ENCODE results near the gene ANAPC2. TPM values are rescaled to one million over a fixed set of nuclear protein-coding genes. Genes with fewer than 3 reads are reported as not detected.
A peak's percentile ranks its signal among the peaks of the same experiment; 100 is the strongest.

Gene ANAPC2
- polyA plus RNA-seq, 3 donors: 1.9 to 76.8 (median 2.0) TPM

GRCh38 chr9:137228506-137228967, 40.2 kb upstream of the ANAPC2 start:
- Histone ChIP-seq H3K9me3 (replicated peaks in 1 of 2; ENCODE audit: control insufficient read depth in 1 of 2, insufficient read depth in 1 of 2, low read length in 2 of 2) (no peaks in the 10 kb centered on the region), H3K27ac (ENCODE audit: low read depth in 1 of 2, low read length in 2 of 2) (no peak overlapping the region), H3K27me3 (ENCODE audit: control insufficient read depth in 2 of 2, insufficient read depth in 2 of 2, low read length in 2 of 2) (peaks cover 0 to 9% of the 10 kb centered on the region in 2 donors), H4K20me1 (ENCODE audit: insufficient read depth, low read length) (no peaks in the 10 kb centered on the region), H3K4me1 (ENCODE audit: control insufficient read depth in 1 of 2, insufficient read depth in 2 of 2, low read length in 2 of 2) (peaks cover 15 to 18% of the 10 kb centered on the region in 2 donors), H2AFZ (ENCODE audit: insufficient read depth, low read depth, low read length, poor library complexity, severe bottlenecking) (no peak overlapping the region), H3K36me3 (replicated peaks in 1 of 2; ENCODE audit: control insufficient read depth in 1 of 2, insufficient read depth in 2 of 2, low read length in 2 of 2) (no peaks in the 10 kb centered on the region), H3K4me3 (replicated peaks in 1 of 3; ENCODE audit: low read depth in 2 of 3, low read length in 3 of 3) (no peak overlapping the region), H3K79me2 (ENCODE audit: insufficient read depth, low read length) (no peaks in the 10 kb centered on the region), H3K9ac (ENCODE audit: insufficient read depth, low read length, poor library complexity, severe bottlenecking) (no peak overlapping the region), H3K4me2 (replicated peaks; ENCODE audit: extremely low read depth, low read length, poor library complexity, severe bottlenecking) (no peak overlapping the region)
- peaks cover 15% of the 10 kb centered on the region for H3K4me1 Mint-ChIP-seq
- peaks cover 0 to 4% (median 0%) of the 10 kb centered on the region in 7 donors for H3K9me3 Mint-ChIP-seq
- TF ChIP-seq CTCF (IDR thresholded peaks at IDR 0.05): no peak
- peaks cover 0 to 34% (median 5%) of the 10 kb centered on the region in 3 donors for H3K27me3 Mint-ChIP-seq (ENCODE audit: low read depth in 3 of 3)
- intact Hi-C loops (cut with micrococcal nuclease): loop anchor here in 1 of 2 donors (5.0 kb wide), 1 partner anchor 111 kb away; no protein-coding TSS in a partner anchor
- 71% methylated on average over 26 of the region's 29 CpGs for WGBS (ENCODE audit: insufficient coverage)
- no peaks in the 10 kb centered on the region for H3K36me3 Mint-ChIP-seq
- no peak overlapping the region for H3K4me3 Mint-ChIP-seq
- no peak for DNase-seq
- H3K27ac Mint-ChIP-seq: no peak overlapping the region

- WGBS (ENCODE audit: insufficient coverage): 39% methylated on average over 10 of the region's 18 CpGs
- Histone ChIP-seq H3K79me2 (ENCODE audit: insufficient read depth, low read length) (no peaks in the 10 kb centered on the region), H3K4me1 (ENCODE audit: control insufficient read depth in 1 of 2, insufficient read depth in 2 of 2, low read length in 2 of 2) (peaks cover 17 to 20% of the 10 kb centered on the region in 2 donors), H4K20me1 (ENCODE audit: insufficient read depth, low read length) (no peaks in the 10 kb centered on the region), H2AFZ (ENCODE audit: insufficient read depth, low read depth, low read length, poor library complexity, severe bottlenecking) (no peak overlapping the region), H3K4me2 (replicated peaks; ENCODE audit: extremely low read depth, low read length, poor library complexity, severe bottlenecking) (no peak overlapping the region), H3K9ac (ENCODE audit: insufficient read depth, low read length, poor library complexity, severe bottlenecking) (no peak overlapping the region), H3K4me3 (replicated peaks in 1 of 3; ENCODE audit: low read depth in 2 of 3, low read length in 3 of 3) (no peak overlapping the region), H3K27me3 (ENCODE audit: control insufficient read depth in 2 of 2, insufficient read depth in 2 of 2, low read length in 2 of 2) (peaks cover 0 to 9% of the 10 kb centered on the region in 2 donors), H3K36me3 (replicated peaks in 1 of 2; ENCODE audit: control insufficient read depth in 1 of 2, insufficient read depth in 2 of 2, low read length in 2 of 2) (no peaks in the 10 kb centered on the region), H3K9me3 (replicated peaks in 1 of 2; ENCODE audit: control insufficient read depth in 1 of 2, insufficient read depth in 1 of 2, low read length in 2 of 2) (no peaks in the 10 kb centered on the region), H3K27ac (ENCODE audit: low read depth in 1 of 2, low read length in 2 of 2) (no peak overlapping the region)
- Mint-ChIP-seq H3K36me3 (no peaks in the 10 kb centered on the region), H3K9me3 (peaks cover 0 to 4% (median 0%) of the 10 kb centered on the region in 7 donors), H3K4me1 (peaks cover 17% of the 10 kb centered on the region), H3K27ac (no peak overlapping the region), H3K27me3 (ENCODE audit: low read depth in 3 of 3) (peaks cover 2 to 34% (median 5%) of the 10 kb centered on the region in 3 donors), H3K4me3 (peak overlapping the region in 1 of 2 donors; percentile 60)
- intact Hi-C loops (cut with micrococcal nuclease): loop anchor here in 1 of 2 donors (5.0 kb wide), 1 partner anchor 111 kb away; no protein-coding TSS in a partner anchor
- DNase-seq: no peak
- TF ChIP-seq CTCF (IDR thresholded peaks at IDR 0.05): no peak
Measured at GRCh38 chr9:137227853-137228505, 39.6 kb upstream of the ANAPC2 start.

All from CD14-positive monocyte (primary cell).